Peyer's patch (tissue), 4 donors: ENCODE results near the gene PIK3R5. TPM values are rescaled to one million over a fixed set of nuclear protein-coding genes. Genes with fewer than 3 reads are reported as not detected.

Experiments
- DNase-seq, 3 donors: peaks; one replicate each; pipeline ENCODE4 v3.0.0-alpha.2; 2017 to 2019
- H3K27ac ChIP-seq, 4 donors: fragments of 200-600 bp; sonication (generic); one replicate each; pipeline ENCODE4 v1.5.1; 2016 to 2019
- H3K27me3 ChIP-seq, 2 donors: fragments of 200-600 bp; sonication (generic); one replicate each; pipeline ENCODE4 v1.5.1; 2019
- H3K36me3 ChIP-seq, 3 donors: fragments of 200-600 bp; sonication (generic); one replicate each; pipeline ENCODE4 v1.5.1; 2016 to 2019
- H3K4me1 ChIP-seq, 4 donors: fragments of 200-600 bp; sonication (generic); one replicate each; pipeline ENCODE4 v1.5.1; 2016 to 2019
- H3K4me3 ChIP-seq, 4 donors: fragments of 200-600 bp; sonication (generic); 1 replicate in 3 of 4; 2 replicates in 1 of 4; pipeline ENCODE4 v1.5.1; 2016 to 2019; ENCODE audit warnings: mild to moderate bottlenecking in 1 of 4
- H3K9me3 ChIP-seq, 4 donors: fragments of 200-600 bp; sonication (generic); one replicate each; pipeline ENCODE4 v1.5.1; 2016 to 2019; ENCODE audit warnings: mild to moderate bottlenecking in 1 of 4
- POLR2A ChIP-seq, 2 donors: fragments of 450-650 bp; IDR thresholded peaks; one replicate each; pipeline ENCODE4 v1.5.1; 2017; ENCODE audit warnings: antibody characterized with exemption in 2 of 2, mild to moderate bottlenecking in 2 of 2, moderate library complexity in 2 of 2
- total RNA-seq, 4 donors: library from RNA; depleted of rRNA; stranded (reverse); fragments of >200 nt; gene quantifications; one replicate each; pipeline ENCODE4 v1.1.0, GENCODE V29; 2016
- TF ChIP-seq, protein P1 (sequence below), 6 experiments: fragments of 450-650 bp in 4 of 6; fragments of 200-600 bp in 2 of 6; sonication (generic) in 1 of 6; IDR thresholded peaks; one replicate each; pipeline ENCODE4 v1.5.1; 2017 to 2019; ENCODE audit warnings: antibody characterized with exemption in 6 of 6, mild to moderate bottlenecking in 3 of 6, moderate library complexity in 1 of 6

The PIK3R5 gene
- total RNA-seq, 4 donors from 2014 or later, result 6.3 to 74.3 (median 10.3) TPM

DNA sequence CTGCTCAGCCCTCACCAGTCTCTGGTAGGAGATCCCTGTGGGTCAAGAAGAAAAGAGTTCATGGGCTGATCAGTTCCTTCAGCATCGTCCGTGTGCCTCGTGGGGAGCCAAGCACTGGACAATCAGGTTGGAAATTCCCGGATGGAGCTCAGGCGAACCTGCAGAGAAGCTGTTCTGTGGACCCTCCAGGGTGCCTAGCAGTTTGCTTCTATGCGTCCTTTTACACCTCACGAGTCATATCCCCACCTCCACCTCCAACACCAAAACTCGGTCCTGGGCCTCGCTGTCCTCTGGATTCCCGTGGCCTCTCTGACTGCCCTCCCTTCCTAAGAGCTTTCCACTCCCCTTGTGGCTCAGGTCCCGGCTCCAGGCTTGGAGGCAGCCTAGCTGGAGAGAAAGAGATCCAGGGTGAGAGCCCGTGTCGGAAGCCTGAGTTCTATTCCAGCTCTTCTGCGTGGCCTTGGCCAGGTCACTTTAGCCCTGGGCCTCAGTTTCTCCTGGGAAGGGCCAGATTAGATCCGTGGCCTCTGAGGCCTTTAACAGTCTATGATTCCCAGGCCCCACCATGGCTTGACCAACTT is 71.8 kb downstream of the PIK3R5 start:
- no peak for TF ChIP-seq POLR2A (IDR thresholded peaks at IDR 0.05)
- TF ChIP-seq, protein P1, sequence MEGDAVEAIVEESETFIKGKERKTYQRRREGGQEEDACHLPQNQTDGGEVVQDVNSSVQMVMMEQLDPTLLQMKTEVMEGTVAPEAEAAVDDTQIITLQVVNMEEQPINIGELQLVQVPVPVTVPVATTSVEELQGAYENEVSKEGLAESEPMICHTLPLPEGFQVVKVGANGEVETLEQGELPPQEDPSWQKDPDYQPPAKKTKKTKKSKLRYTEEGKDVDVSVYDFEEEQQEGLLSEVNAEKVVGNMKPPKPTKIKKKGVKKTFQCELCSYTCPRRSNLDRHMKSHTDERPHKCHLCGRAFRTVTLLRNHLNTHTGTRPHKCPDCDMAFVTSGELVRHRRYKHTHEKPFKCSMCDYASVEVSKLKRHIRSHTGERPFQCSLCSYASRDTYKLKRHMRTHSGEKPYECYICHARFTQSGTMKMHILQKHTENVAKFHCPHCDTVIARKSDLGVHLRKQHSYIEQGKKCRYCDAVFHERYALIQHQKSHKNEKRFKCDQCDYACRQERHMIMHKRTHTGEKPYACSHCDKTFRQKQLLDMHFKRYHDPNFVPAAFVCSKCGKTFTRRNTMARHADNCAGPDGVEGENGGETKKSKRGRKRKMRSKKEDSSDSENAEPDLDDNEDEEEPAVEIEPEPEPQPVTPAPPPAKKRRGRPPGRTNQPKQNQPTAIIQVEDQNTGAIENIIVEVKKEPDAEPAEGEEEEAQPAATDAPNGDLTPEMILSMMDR (IDR thresholded peaks at IDR 0.05), result no peak
- Histone ChIP-seq H3K9me3 (no peaks in the 10 kb centered on the region), H3K4me1 (peaks cover 0 to 6% (median 0%) of the 10 kb centered on the region in 4 donors), H3K27ac (no peak overlapping the region), H3K4me3 (no peak overlapping the region), H3K27me3 (no peaks in the 10 kb centered on the region), H3K36me3 (no peaks in the 10 kb centered on the region)
- DNase-seq, result peak in 2 of 3 donors; percentile 36 to 37

DNA sequence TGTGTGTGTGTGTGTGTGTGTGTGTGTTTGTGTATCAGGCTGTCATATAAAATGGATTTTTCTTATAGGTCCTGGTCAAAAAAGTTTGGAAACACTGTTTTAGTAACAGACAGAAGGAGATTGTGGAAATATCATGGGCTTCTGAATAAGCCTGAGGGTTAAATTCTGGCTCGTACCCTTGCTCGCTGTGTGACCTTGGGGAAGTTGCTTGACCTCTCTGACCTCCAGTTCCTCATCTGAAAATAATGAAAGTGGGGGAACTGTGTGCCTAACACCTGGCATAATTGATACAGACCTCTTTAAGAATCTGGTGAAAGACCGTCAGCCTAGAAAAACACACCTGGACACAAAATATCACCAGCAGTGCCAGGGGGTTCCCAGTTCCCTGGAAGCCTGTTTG is 72.4 kb downstream of the PIK3R5 start:
- no peaks in the 10 kb centered on the region for H3K36me3 ChIP-seq
- H3K9me3 ChIP-seq, result no peaks in the 10 kb centered on the region
- TF ChIP-seq POLR2A (IDR thresholded peaks at IDR 0.05), result no peak
- TF ChIP-seq, protein P1 (IDR thresholded peaks at IDR 0.05), result no peak
- no peak for DNase-seq
- no peak overlapping the region for H3K4me3 ChIP-seq
- no peaks in the 10 kb centered on the region for H3K4me1 ChIP-seq
- H3K27ac ChIP-seq, result no peak overlapping the region
- no peaks in the 10 kb centered on the region for H3K27me3 ChIP-seq

DNA sequence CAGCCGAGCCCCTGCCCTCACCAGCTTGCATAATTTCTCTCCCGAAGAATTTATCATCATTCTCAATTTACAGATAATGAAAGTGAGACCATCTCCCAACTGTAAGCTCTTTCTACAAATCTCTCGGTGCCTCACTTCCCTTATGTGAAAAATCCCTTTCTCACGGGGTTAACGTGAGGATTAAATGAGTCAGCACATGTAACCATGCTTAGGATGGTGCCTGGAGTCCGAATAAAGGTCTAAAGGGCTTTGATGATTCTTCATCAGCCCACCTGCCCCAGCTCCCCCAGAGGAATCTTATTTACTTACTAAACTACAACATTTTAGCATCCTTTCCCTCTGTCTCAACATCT is 73.2 kb downstream of the PIK3R5 start:
- no peak for TF ChIP-seq POLR2A (IDR thresholded peaks at IDR 0.05)
- TF ChIP-seq, protein P1 (IDR thresholded peaks at IDR 0.05), result no peak
- DNase-seq, result no peak

DNA sequence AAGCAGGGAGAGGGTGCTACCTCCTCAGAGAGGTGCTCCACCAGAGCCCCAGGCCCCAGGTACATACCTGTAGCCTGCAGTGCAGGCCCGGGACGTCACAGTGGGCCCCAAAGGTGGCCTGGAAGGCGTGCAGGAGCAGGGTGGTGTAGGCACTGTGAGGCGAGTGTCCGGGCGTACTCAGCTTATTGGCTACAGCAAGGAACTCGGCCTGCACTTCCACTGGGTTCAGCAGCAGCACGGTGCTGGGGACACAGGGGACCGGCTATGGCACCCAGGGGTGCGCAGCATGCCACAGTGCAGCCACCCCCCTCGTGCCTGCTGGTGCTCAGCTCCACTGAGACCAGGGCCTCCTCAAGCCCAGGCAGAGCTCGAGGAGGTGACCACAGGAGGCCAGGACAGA is 74.8 kb downstream of the PIK3R5 start:
- Histone ChIP-seq H3K4me3 (no peak overlapping the region), H3K27me3 (no peaks in the 10 kb centered on the region), H3K36me3 (no peaks in the 10 kb centered on the region), H3K4me1 (no peaks in the 10 kb centered on the region), H3K9me3 (no peaks in the 10 kb centered on the region), H3K27ac (no peak overlapping the region)
- no peak for TF ChIP-seq POLR2A (IDR thresholded peaks at IDR 0.05)
- TF ChIP-seq, protein P1 (IDR thresholded peaks at IDR 0.05), result no peak
- DNase-seq, result no peak

More for the DNA sequence above, 73.2 kb downstream of the PIK3R5 start:
- no peaks in the 10 kb centered on the region for H3K9me3 ChIP-seq
- no peaks in the 10 kb centered on the region for H3K27me3 ChIP-seq
- H3K4me1 ChIP-seq, result no peaks in the 10 kb centered on the region
- H3K36me3 ChIP-seq, result no peaks in the 10 kb centered on the region
- H3K4me3 ChIP-seq, result no peak overlapping the region
- H3K27ac ChIP-seq, result no peak overlapping the region

DNA sequence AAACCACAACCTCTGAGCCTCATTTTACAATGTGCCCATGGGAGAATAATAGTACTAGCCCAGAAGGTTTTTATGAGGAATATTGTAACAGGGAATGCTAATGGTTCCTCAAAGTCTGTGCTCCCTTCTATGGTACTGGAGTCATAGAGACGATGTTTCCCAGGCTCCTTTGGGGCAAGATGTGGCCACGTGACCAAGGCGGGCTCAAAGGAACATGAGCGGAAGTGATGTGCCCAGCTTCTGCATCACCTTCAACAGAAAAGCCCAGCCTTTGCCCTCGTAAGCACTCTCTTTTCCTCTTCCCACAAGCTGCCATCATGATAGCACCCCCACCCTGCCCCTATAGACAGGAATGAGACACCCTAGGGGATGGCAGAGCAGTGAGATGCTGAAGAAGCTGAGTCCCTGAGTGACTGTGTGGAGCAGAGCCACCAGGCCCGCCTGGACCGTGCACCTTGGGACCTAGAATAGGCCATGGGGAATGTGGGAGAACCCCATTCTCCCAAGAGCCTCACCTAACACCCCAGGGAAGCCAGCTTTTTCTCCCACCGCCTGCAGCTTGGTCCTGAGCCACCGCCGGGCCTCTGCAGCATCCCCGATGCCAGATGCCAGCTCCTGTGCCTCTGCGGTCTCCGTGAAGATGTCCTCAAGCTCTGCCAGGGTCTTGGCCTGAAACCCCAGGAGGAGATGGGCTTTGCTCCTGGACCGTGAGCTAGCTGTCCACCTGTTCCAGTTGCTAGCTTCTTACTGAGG is 75.9 kb downstream of the PIK3R5 start:
- TF ChIP-seq, protein P1 (IDR thresholded peaks at IDR 0.05), result no peak
- no peak for TF ChIP-seq POLR2A (IDR thresholded peaks at IDR 0.05)
- no peak overlapping the region for H3K4me3 ChIP-seq
- peaks cover 0 to 2% (median 0%) of the 10 kb centered on the region in 3 donors for H3K36me3 ChIP-seq
- no peaks in the 10 kb centered on the region for H3K27me3 ChIP-seq
- no peaks in the 10 kb centered on the region for H3K9me3 ChIP-seq
- no peak for DNase-seq
- H3K27ac ChIP-seq, result no peak overlapping the region
- H3K4me1 ChIP-seq, result no peaks in the 10 kb centered on the region
